Measurements from ENCODE around the gene RBMX. TPM values are rescaled to one million over a fixed set of nuclear protein-coding genes. Genes with fewer than 3 reads are reported as not detected.

RBMX gene
- 89.8 and 104 TPM in 2 replicates for total RNA-seq

GRCh38 chrX:136880452-136881013 is at the start of gene RBMX:
TSS of gene RBMX (minus strand) at chrX:136880725. CDS start at chrX:136879427, 1,298 bp downstream.

Other genes with a start within 250 kb of the RBMX start
- not detected in 2 replicates for gene CD40LG, start 232.6 kb downstream of the RBMX start, total RNA-seq
- 15.8 and 23.5 TPM in 2 replicates for gene ARHGEF6, start 99.8 kb downstream of the RBMX start, total RNA-seq
- gene GPR101, start 153.3 kb upstream of the RBMX start, total RNA-seq, result not detected in 2 replicates